Islet precursor cell (in vitro differentiated cells): ENCODE results near the gene AP5S1.

ENCODE experiments used
- DNase-seq: peaks from one replicate; pipeline ENCODE4 v3.0.0-alpha.2; 2018

The AP5S1 gene

DNA sequence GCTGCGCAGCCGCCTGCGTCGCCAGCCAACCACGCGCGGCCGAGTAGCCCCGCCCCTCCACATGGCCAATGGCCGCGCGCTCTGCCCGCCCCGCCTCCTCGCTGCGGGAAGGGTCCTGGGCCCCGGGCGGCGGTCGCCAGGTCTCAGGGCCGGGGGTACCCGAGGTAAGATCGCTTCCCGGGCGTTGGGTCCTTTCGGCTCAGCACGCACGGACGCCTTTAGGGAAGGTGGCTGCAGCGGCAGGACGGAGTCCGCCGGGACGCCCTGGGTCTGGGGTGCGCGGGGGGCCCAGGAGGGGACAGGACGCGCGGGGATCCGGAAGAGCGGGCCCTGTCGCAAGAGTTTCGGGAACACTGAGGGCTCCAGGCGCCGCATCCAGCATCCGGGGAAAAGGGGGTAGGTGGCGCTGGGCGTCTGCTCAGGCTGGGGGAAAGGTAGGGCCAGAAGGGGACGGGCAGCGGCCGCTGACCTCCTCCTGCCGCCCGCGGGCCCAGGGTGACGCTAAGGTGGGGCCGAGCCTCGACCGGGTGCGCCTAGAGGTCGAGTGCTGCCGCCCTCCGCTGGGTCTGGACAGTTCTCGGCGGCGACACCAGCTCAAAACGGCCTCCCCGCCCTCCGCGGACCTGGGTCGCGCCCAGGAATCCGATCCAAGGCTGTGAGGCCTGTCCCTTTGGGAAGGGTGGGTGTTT is 26.5 kb downstream of the AP5S1 start, which contains the start of gene MAVS:
TSS of gene MAVS (plus strand) at position 95 of the 689 bp plus-strand sequence. CDS start 7,791 bp downstream, outside the sequence.
- peak; percentile 93 for DNase-seq

- no peak for DNase-seq
These were observed 27.1 kb downstream of the AP5S1 start for GRCh38 chr20:3847429-3847940.

DNA sequence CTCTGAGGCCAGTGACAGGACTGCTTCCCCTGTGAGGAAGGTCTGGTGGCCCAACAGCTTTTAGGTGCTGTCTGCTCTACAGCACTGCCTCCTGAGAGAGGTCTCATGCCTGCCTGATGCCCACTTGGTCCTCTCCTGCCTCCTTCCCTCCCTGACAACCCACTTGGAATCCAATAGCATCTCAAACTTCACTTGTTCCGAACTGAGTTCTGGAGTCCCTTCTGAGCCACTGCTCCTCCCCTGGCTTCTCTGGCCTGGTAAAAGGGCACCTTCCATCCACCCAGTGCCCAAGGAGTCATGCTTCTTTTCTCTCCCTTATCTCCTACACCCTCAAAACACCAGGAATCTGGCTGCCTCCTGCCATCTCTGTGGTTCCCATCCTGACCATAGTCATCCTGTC is 28.2 kb downstream of the AP5S1 start:
- DNase-seq = no peak

DNA sequence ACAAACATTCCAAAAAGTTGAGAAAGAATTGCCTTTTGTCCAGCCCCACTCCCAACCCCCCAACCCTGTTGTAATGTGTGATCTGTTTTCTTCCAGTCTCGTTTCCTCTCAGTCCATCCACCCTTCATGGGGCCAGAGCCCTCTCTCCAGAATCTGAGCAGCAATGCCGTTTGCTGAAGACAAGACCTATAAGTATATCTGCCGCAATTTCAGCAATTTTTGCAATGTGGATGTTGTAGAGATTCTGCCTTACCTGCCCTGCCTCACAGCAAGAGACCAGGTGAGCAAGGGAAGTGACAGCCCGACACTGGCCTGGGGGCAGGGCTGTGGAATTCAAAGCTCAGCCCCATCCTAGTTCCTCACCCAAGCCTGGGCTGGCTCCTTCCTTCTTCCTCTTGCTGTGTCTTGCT is 34.1 kb downstream of the AP5S1 start:
- DNase-seq = peak; percentile 67

GRCh38 chr20:3857405-3857804 is 37.1 kb downstream of the AP5S1 start:
- no peak for DNase-seq

DNA sequence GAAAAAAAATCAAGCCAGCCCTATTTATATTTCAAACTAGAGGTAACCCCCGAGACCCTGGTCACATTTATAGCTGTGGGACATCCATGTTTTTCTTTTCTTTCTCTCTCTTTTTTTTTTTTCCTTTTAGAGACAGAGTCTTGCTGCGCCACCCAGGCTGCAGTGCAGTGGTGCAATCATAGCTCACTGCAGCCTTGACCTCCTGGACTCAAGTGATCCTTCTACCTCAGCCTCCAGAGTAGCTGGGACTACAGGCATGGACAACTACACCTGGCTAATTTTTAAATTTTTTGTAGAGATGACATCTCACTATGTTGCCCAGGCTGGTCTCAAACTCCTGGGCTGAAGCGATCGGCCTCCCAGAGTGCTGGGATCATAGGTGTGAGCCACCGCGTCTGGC is 38.3 kb downstream of the AP5S1 start:
- no peak for DNase-seq

DNA sequence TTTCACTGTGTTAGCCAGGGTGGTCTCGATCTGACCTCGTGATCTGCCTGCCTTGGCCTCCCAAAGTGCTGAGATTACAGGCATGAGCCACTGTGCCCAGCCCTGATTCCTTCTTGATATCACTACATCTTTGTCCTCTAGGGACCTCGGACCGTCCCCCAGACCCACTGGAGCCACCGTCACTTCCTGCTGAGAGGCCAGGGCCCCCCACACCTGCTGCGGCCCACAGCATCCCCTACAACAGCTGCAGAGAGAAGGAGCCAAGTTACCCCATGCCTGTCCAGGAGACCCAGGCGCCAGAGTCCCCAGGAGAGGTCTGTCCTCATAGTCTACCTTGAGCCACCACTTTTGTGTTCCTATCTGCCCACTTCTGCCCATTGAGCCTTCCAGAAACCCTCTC is 40.8 kb downstream of the AP5S1 start:
- DNase-seq = no peak

- no peak for DNase-seq
These were observed 42.0 kb downstream of the AP5S1 start for GRCh38 chr20:3862333-3862732.

GRCh38 chr20:3863317-3863716 is 43.0 kb downstream of the AP5S1 start:
- no peak for DNase-seq

- DNase-seq = no peak
These were observed 44.2 kb downstream of the AP5S1 start for GRCh38 chr20:3864518-3864917.

GRCh38 chr20:3865152-3865886 is 45.0 kb downstream of the AP5S1 start:
- DNase-seq = no peak

DNA sequence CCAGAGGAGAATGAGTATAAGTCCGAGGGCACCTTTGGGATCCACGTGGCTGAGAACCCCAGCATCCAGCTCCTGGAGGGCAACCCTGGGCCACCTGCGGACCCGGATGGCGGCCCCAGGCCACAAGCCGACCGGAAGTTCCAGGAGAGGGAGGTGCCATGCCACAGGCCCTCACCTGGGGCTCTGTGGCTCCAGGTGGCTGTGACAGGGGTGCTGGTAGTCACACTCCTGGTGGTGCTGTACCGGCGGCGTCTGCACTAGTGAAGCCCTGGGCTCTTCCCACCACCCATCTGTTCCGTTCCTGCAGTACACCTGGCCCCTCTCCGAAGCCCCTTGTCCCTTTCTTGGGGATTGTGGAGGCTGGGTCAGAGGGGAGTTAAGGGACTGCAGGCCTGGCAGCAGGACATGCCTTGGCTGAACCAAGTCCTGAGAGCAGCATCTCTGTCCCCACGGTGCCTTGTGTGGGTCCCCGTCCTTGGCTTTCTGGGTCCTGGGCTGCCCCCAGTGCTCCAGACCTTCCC is 45.6 kb downstream of the AP5S1 start:
- no peak for DNase-seq

- peak; percentile 71 for DNase-seq
These were observed 46.1 kb downstream of the AP5S1 start for GRCh38 chr20:3866464-3866863.

GRCh38 chr20:3867802-3868201 is 47.5 kb downstream of the AP5S1 start:
- no peak for DNase-seq

- DNase-seq = peak; percentile 57
These were observed 49.7 kb downstream of the AP5S1 start for GRCh38 chr20:3869839-3870634.

GRCh38 chr20:3871550-3872265 is 51.4 kb downstream of the AP5S1 start:
- DNase-seq = peak; percentile 67

DNA sequence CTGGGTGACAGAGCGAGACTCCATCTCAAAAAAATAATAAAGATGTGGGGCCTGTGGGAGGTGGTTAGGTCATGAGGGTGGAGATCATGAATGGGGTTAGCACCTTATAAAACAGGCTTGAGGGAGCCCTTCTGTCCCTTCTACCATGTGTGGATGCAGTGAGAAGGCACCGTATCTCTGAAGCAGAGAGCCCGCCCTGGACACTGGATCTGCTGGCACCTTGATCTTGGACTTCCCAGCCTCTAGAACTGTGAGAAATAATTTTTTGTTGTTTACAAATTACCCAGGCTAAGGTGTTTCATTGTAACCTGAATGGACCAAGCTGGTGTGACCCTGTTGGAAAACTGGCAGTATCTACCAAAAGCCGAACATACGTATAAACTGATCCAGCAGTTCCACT is 53.2 kb downstream of the AP5S1 start:
- no peak for DNase-seq

GRCh38 chr20:3874194-3874844 is 54.0 kb downstream of the AP5S1 start:
- DNase-seq = no peak

GRCh38 chr20:3875378-3875974 is 55.1 kb downstream of the AP5S1 start:
- DNase-seq = no peak

DNA sequence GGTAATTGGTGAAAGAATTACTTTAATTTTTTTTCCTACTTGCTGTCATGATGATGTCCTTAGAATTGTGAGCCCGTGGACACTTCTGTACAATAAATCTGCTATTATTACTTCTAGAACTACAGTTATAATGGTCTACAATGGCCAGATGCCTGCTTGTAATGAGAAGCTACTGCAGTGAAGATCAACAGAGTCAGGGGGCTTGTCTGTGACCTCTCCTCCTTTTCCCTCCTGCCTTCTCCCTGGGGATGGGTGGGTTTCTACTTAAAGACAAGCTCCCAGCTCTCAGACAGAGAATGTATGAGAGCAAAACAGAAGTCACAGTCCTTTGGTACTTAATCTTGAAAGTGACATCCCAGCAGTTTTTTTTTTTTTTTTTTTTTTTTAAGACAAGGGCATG is 55.7 kb downstream of the AP5S1 start:
- no peak for DNase-seq

DNA sequence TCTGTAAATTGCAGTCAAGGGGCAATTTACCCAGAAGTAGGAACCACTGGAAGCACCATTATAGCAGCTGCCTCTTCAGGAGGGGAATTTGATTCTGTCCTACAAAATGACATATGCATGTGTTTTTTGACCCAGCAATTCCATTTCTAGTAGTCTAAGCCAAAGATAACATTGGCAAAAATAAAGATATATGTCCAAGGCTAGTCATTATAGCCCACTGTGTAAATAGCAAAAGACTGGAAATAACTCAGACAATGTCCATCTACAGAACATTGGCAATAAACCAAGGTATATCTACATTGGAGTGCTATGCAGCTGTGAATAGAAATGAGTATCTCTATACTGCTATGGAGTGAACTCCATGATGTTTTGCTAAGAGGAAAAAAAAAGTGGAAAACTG is 56.3 kb downstream of the AP5S1 start:
- no peak for DNase-seq
